G401 (cell line): Measurements from ENCODE around the gene PHTF2. TPM values are rescaled to one million over a fixed set of nuclear protein-coding genes. Genes with fewer than 3 reads are reported as not detected.
"Not testable (repeated sequence)": the region's sequence is repeated elsewhere in the genome, so short reads cannot be mapped to it uniquely, and the experiment has no call there.

Source experiments
- DNase-seq: peaks from one replicate; pipeline ENCODE4 v3.0.0-alpha.2; 2015; ENCODE audit warnings: low spot score
- in situ Hi-C: cut with HindIII; loops from 2 replicates; pipeline ENCODE4 v1.10.0; 2016; ENCODE audit warnings: low sequenced_read_pairs, mixed read lengths
- total RNA-seq: library from RNA; depleted of rRNA; stranded (reverse); fragments of >200 nt; shearing (Covaris generic); gene quantifications from 2 replicates; pipeline ENCODE4 v1.2.3, GENCODE V29; 2014

Gene PHTF2
- total RNA-seq, 1 experiment from 2014 or later = 7.1 TPM

DNA sequence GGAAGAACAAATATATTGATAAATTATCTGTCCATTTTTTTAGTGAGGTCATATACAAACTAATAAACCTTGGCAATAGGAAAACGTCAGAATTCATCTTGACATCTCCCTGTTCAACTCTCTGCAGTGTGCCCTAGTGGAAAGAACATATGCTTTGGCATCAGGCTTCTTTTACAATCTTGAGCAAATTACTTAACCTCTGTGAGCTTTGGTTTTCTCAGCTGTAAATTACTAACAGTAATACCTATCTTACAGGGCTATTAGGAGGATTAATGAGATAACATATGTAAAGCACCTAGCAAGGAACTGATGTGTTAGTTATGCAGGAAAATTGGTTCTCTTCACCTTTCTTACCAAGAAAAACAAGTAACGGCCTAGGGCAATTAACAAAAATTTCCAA, 161.8 kb downstream of the PHTF2 start:
- DNase-seq = no peak
- in situ Hi-C loops = no loop called here

- no peak for DNase-seq
- in situ Hi-C loops = no loop called here
Observed at GRCh38 chr7:77967429-77967828, 168.9 kb downstream of the PHTF2 start.

GRCh38 chr7:77971726-77972125, 173.2 kb downstream of the PHTF2 start:
- no peak for DNase-seq
- in situ Hi-C loops = no loop called here

DNA sequence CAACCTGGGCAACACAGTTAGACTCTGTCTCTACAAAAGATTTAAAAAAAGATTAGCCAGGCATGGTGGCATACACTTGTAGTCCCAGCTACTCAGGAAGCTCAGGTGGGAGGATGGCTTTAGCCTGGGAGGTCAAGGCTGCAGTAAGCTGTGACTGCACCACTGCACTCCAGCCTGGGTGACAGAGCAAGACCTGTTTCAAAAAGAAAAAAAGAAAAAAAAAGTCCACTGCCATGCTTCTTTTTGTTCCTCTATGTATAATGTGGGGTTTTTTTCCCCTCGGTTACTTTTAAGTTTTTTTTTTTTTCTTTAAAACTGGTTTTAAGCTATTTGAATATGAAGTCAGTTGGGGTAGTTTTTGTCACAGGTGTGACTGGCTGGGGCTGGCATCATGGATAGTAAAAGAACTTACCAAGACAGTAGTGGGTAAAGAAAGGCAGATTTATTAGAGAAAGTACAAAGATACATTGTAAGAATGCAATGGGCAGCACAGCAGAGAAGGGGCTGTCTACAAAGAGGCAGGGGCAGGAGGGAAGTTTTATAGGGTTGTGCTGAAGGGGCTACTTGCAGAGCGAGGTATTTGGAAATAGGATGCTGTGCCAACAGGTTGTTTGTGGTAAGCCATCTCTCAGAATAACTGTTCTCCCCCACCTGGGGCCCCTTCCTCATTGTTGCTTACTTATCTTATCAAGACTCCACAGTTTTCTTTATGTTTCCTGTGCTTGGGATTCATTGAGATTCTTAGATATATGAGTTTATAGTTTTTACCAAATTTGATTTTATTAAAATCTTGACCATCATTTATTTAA, 177.3 kb downstream of the PHTF2 start:
- in situ Hi-C loops = no loop called here
- DNase-seq = no peak

- no peak for DNase-seq
- in situ Hi-C loops = no loop called here
Observed at GRCh38 chr7:77979219-77979618, 180.6 kb downstream of the PHTF2 start.

DNA sequence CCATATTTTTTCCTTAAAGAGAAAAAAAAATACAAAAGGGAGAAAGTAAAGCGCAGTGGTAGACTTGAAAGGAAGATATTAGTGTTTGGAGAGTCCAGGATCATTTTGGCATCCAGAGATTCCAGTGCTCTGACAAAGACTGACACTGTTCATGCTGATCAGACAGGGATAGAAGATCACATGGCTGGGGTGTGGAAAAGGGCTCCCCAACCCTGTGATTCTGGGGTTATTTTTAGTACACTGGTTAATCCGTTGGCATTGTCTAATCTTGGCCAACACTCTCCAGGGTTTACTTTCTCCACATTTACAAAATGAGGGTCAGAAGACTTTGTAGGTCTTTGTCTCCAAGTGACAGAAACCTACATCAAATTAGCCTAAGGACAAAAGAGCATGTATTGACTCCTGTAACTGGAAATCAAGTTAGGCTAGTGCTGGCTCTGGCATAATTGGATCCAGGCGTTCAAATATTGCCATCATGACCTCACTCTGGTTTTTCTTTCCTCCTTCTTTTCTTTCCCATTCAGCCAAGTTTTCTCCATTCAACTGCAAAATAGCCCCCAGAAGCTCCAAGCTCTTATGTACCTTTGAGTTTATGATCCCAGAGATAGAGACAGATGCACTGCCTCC, 181.6 kb downstream of the PHTF2 start:
- no peak for DNase-seq
- in situ Hi-C loops = no loop called here

GRCh38 chr7:77982926-77983550, 184.5 kb downstream of the PHTF2 start:
- no peak for DNase-seq
- in situ Hi-C loops = no loop called here

DNA sequence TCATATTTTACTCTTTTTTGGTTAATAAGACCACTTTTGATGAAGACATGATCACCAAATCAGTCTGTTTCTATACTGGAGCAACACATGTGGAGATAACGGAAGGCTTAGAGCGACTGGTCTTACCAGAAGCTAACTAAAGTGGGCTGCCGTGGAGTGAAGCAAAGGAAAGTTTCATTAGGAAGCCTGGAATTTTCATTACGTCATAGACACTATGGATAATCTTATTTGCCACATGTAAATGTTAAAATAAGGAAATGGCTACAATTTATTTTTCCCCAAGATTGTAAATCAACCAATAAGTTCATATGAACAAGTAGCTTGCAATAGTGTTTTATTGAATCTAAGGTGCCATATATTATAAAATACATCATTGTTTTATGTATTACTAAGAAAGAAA, 185.4 kb downstream of the PHTF2 start:
- no peak for DNase-seq
- in situ Hi-C loops = no loop called here

GRCh38 chr7:77985232-77985973, 186.8 kb downstream of the PHTF2 start:
- in situ Hi-C loops = no loop called here
- no peak for DNase-seq

DNA sequence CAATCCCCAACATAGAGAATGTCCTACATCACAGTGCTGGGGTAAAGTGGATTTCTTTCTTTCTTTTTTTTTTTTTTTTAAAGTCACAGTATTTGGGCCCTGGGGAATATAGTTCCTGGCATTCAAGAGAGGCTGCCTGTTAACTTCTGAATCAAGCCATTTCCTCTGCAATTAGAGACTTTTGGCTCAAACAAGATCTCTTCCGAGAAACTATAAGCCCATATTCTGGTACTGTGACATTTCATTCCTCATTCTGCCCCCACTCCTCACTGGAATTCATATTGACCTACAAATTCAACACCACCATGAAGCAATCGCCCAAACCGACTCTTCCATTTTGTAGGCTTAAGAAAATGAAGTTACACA, 187.4 kb downstream of the PHTF2 start:
- DNase-seq = no peak
- in situ Hi-C loops = no loop called here

DNA sequence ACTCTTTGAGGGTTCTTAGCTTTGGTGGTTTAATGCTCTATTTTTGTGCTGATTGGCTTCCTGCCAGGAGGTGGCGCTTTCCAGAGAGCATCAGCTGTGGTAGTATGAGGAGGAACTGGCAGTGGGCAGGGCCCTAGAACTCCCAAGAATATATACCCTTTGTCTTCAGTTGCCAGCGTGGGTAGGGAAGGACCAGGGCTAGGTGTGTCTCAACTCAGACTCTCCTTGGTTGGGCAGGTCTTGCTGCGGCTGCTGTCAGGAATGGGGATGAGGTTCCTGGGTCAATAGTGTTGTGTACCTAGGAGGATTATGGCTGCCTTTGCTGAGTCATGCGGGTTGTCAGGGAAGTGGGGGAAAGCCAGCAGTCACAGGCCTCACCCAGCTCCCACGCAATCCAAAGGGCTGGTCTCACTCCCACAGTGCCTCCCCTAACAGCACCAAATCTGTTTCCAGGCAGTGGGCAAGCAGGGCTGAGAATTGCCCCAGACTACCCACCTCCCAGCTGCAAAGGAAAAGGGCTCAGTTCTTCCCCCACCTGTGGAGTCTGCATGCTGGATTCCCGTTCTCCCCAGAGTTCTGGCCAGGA, 191.5 kb downstream of the PHTF2 start:
- DNase-seq = no peak
- in situ Hi-C loops = no loop called here

GRCh38 chr7:77991656-77992055, 193.1 kb downstream of the PHTF2 start:
- DNase-seq = no peak
- in situ Hi-C loops = no loop called here

DNA sequence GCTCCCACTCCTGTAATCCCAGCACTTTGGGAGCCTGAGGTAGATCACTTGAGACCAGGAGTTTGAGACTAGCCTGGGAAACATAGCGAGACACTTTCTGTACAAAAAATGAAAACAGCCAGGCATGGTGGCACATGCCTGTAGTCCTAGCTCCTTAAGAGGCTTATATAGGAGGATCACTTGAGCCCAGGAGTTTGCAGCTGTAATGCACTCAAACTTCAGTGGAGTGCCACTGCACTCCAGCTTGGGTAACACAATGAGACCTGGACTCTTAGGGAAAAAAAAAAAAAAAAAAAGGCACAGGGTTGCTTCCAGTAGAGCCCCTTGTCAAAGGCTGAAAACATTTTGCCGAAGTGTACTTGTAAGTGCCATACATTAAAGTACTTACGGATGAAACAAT, 195.3 kb downstream of the PHTF2 start:
- DNase-seq = no peak
- in situ Hi-C loops = no loop called here

GRCh38 chr7:77995717-77996116, 197.1 kb downstream of the PHTF2 start:
- no peak for DNase-seq
- in situ Hi-C loops = no loop called here

DNA sequence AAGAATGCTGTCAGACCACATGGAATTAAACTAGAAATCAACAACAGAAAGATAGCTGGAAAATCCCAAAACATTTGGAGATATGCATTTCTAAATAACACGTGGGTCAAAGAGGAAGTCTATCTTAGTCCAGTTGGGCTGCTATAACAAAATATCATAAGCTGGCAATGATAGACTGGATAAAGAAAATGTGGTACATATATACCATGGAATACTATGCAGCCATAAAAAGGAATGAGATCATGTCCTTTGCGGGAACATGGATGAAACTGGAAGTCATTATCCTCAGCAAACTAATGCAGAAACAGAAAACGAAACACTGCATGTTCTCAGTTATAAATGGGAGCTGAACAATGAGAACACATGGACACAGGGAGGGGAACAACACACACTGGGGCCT, 200.6 kb downstream of the PHTF2 start:
- DNase-seq, in situ Hi-C loops: not testable (repeated sequence)

GRCh38 chr7:78002021-78002420, 203.4 kb downstream of the PHTF2 start:
- no peak for DNase-seq
- in situ Hi-C loops = no loop called here

DNA sequence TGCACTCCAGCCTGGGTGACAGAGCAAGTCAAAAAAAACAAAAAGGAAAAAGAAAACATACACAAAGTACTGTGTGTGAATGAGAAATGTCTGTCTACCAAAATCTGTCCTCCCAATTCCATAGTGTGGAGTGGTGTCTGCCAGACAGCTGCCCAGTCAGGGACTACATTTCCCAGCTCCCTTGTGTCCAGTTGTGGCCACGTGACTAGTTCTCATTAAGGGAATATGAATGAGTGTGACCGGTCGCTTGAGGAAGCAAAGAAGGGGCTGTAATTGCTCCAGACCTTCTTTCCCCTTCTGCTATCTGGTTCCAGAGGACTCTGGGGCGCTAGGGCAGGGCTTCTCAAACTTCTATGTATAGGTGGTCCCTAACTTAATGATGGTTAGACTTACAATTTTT, 204.1 kb downstream of the PHTF2 start:
- in situ Hi-C loops = no loop called here

DNA sequence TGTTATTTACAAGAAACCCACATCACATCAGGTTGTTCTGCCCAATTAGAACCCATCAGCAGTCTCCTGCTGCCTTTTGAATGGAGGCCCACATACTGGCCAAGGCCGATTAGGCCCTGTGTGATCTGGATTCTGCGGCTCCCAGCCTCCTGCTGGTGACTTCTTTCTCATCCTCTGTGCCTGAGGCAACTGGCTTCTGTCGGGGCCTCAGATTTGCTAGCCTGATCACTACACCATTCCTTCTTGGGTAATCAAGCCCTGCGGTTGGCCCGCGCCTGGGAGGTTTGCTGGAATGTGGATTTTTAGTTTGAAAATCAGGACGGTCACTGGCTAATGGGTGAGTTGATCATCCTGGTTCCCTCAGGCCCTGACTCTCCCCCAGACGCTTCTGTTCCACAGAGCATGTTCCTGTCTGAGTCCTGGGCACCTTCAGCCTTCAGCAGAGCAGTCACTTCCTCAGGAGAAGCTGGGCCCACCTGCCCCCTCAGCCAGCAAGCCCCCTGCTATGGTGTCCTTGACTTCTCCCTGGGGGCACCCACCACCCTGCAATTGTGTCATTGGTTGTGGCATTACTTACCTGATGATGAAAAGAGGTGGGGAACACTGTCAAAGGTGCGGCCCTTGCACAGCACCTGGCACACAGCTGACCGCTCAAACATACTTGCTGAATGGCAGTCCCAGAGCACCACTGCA, 207.6 kb downstream of the PHTF2 start:
- in situ Hi-C loops = no loop called here
- DNase-seq = no peak

More for the DNA sequence above, 204.1 kb downstream of the PHTF2 start:
- DNase-seq = no peak
